Left lung (tissue), 10 donors: ENCODE results near the gene IKZF3. TPM values are rescaled to one million over a fixed set of nuclear protein-coding genes. Genes with fewer than 3 reads are reported as not detected.
"Not testable (repeated sequence)": the region's sequence is repeated elsewhere in the genome, so short reads cannot be mapped to it uniquely, and the experiment has no call there.

ENCODE experiments used
- ATAC-seq: fragments of 200-7000 bp; cut with Tn5 transposase; one replicate; pipeline ENCODE4 v1.9.1; 2020; ENCODE audit warnings: moderate library complexity
- DNase-seq, 4 donors: peaks; one replicate each; pipeline ENCODE4 v3.0.0-alpha.2; 2013 to 2020
- H3K27ac ChIP-seq, 2 donors: fragments of 200-600 bp; sonication (generic) in 1 of 2; one replicate each; pipeline versions ENCODE4 v1.5.0 to v1.8.0; 2020 to 2021
- H3K27me3 ChIP-seq, 2 donors: fragments of 200-600 bp; sonication (generic) in 1 of 2; one replicate each; pipeline versions ENCODE4 v1.5.0 to v1.8.0; 2020 to 2021
- H3K36me3 ChIP-seq, 2 donors: fragments of 200-600 bp; sonication (generic) in 1 of 2; one replicate each; pipeline versions ENCODE4 v1.5.0 to v1.8.0; 2020 to 2021
- H3K4me1 ChIP-seq, 2 donors: fragments of 200-600 bp; one replicate each; pipeline ENCODE4 v1.8.0; 2021
- H3K4me3 ChIP-seq, 2 donors: fragments of 200-600 bp; sonication (generic) in 1 of 2; one replicate each; pipeline versions ENCODE4 v1.5.0 to v1.8.0; 2020 to 2021; ENCODE audit warnings: mild to moderate bottlenecking in 1 of 2
- H3K9me3 ChIP-seq, 2 donors: fragments of 200-600 bp; sonication (generic) in 1 of 2; one replicate each; pipeline versions ENCODE4 v1.5.0 to v1.8.0; 2020 to 2021
- CTCF ChIP-seq, 2 donors: fragments of 200-600 bp; sonication (generic) in 1 of 2; IDR thresholded peaks; one replicate each; pipeline versions ENCODE4 v1.5.0 to v1.8.0; 2021; ENCODE audit warnings: antibody characterized with exemption in 2 of 2
- intact Hi-C, 2 donors: fragments of 100-400 bp; cut with DNase I; formaldehyde crosslinking; loops; one replicate each; pipeline versions ENCODE4 v1.11.2 to v1.14.2; 2022
- polyA plus RNA-seq, 6 donors: library from polyadenylated mRNA; unstranded; fragments of 120-200 nt; gene quantifications; one replicate each; pipeline ENCODE4 v1.2.1, GENCODE V29; 2013; ENCODE audit not compliant: insufficient read length in 6 of 6
- total RNA-seq, 2 donors: library from RNA; stranded (reverse); fragmentation: NEBNext Ultra II Directional; extraction: Animal tissue kit (Norgen Biotek cat#: 25700); gene quantifications; one replicate each; pipeline ENCODE4 v1.2.1, GENCODE V29; 2021
- donor health status: DM: no; HTN: yes; CAD: no.
- donor health status: DM: no; HTN: no; CAD: no.

The IKZF3 gene
- total and polyA plus RNA-seq, 8 donors: 1.2 to 6.6 (median 1.7) TPM

GRCh38 chr17:39716879-39717536 is 147.1 kb downstream of the IKZF3 start:
- Histone ChIP-seq H3K27me3 (no peaks in the 10 kb centered on the region), H3K9me3 (no peaks in the 10 kb centered on the region), H3K4me3 (no peak overlapping the region), H3K36me3 (peaks cover 0 to 50% of the 10 kb centered on the region in 2 donors), H3K27ac (no peak overlapping the region), H3K4me1 (no peaks in the 10 kb centered on the region)
- intact Hi-C loops: no loop called here
- DNase-seq (peak in 1 of 4 donors; percentile 51), ATAC-seq (peak; percentile 86)
- no peak for TF ChIP-seq CTCF (IDR thresholded peaks at IDR 0.05)

GRCh38 chr17:39716073-39716818 is 147.9 kb downstream of the IKZF3 start:
- no peak for TF ChIP-seq CTCF (IDR thresholded peaks at IDR 0.05)
- intact Hi-C loops: no loop called here
- H3K9me3 ChIP-seq: no peaks in the 10 kb centered on the region
- H3K27me3 ChIP-seq: no peaks in the 10 kb centered on the region
- no peak overlapping the region for H3K27ac ChIP-seq
- H3K36me3 ChIP-seq: peaks cover 0 to 56% of the 10 kb centered on the region in 2 donors
- H3K4me3 ChIP-seq: no peak overlapping the region
- H3K4me1 ChIP-seq: no peaks in the 10 kb centered on the region
- ATAC-seq: no peak
- DNase-seq: peak in 1 of 4 donors; percentile 54

GRCh38 chr17:39715375-39716072 is 148.6 kb downstream of the IKZF3 start:
- H3K9me3 ChIP-seq: no peaks in the 10 kb centered on the region
- no peak for TF ChIP-seq CTCF (IDR thresholded peaks at IDR 0.05)
- peaks cover 0 to 63% of the 10 kb centered on the region in 2 donors for H3K36me3 ChIP-seq

GRCh38 chr17:39714234-39714633 is 149.9 kb downstream of the IKZF3 start:
- no peak for TF ChIP-seq CTCF (IDR thresholded peaks at IDR 0.05)
- intact Hi-C loops: no loop called here
- peaks cover 0 to 69% of the 10 kb centered on the region in 2 donors for H3K36me3 ChIP-seq
- H3K4me1 ChIP-seq: no peaks in the 10 kb centered on the region
- ATAC-seq (no peak), DNase-seq (peak in 1 of 4 donors; percentile 5)
- H3K27ac ChIP-seq: no peak overlapping the region
- no peak overlapping the region for H3K4me3 ChIP-seq
- no peaks in the 10 kb centered on the region for H3K27me3 ChIP-seq
- no peaks in the 10 kb centered on the region for H3K9me3 ChIP-seq

More at GRCh38 chr17:39715375-39716072, 148.6 kb downstream of the IKZF3 start:
- DNase-seq: peak in 1 of 4 donors; percentile 50
- no peak overlapping the region for H3K4me3 ChIP-seq
- intact Hi-C loops: no loop called here
- H3K27ac ChIP-seq: no peak overlapping the region
- H3K4me1 ChIP-seq: no peaks in the 10 kb centered on the region
- no peaks in the 10 kb centered on the region for H3K27me3 ChIP-seq
- ATAC-seq: no peak

- Histone ChIP-seq H3K4me1 (no peaks in the 10 kb centered on the region), H3K4me3 (no peak overlapping the region), H3K36me3 (peaks cover 0 to 72% of the 10 kb centered on the region in 2 donors), H3K27ac (no peak overlapping the region), H3K9me3 (no peaks in the 10 kb centered on the region), H3K27me3 (no peaks in the 10 kb centered on the region)
- ATAC-seq: no peak
- no peak for TF ChIP-seq CTCF (IDR thresholded peaks at IDR 0.05)
- intact Hi-C loops: no loop called here
- DNase-seq: peak in 1 of 4 donors; percentile 51
These were observed 152.3 kb downstream of the IKZF3 start for GRCh38 chr17:39711851-39712250.

GRCh38 chr17:39711071-39711470 is 153.0 kb downstream of the IKZF3 start:
- ATAC-seq, H3K4me3 ChIP-seq, intact Hi-C loops, H3K27ac ChIP-seq, H3K4me1 ChIP-seq, H3K27me3 ChIP-seq, H3K9me3 ChIP-seq: not testable (repeated sequence)
- H3K36me3 ChIP-seq: peaks cover 0 to 67% of the 10 kb centered on the region in 2 donors
- peak in 1 of 4 donors; percentile 8 for DNase-seq
